ENCODE measurements around the gene CCNY. TPM values are rescaled to one million over a fixed set of nuclear protein-coding genes. Genes with fewer than 3 reads are reported as not detected.

Gene CCNY
- total and polyA plus RNA-seq, 2 of the 4 experiments (the other 2 are of a cell fraction): 38.0 to 131 TPM

- Histone ChIP-seq H3K18ac (ENCODE audit: low read depth, low read length) (no peak overlapping the region), H3K79me1 (ENCODE audit: low read depth in 1 of 2, low read length in 2 of 2) (no peaks in the 10 kb centered on the region), H3K4ac (ENCODE audit: low read depth, low read length) (no peak overlapping the region), H2AK5ac (ENCODE audit: low read depth, low read length) (no peak overlapping the region), H4K8ac (ENCODE audit: low read depth in 2 of 2, low read length in 2 of 2) (no peak overlapping the region), H2BK20ac (ENCODE audit: low read depth, low read length) (no peak overlapping the region), H2AFZ (replicated peaks; ENCODE audit: low read length, poor library complexity) (no peak overlapping the region), H3K14ac (replicated peaks; ENCODE audit: low read depth, low read length) (no peak overlapping the region), H3K9me1 (ENCODE audit: insufficient read depth, low read length) (no peaks in the 10 kb centered on the region), H2BK120ac (ENCODE audit: low read depth, low read length) (no peak overlapping the region), H3K27ac (ENCODE audit: insufficient read depth, low read length) (no peak overlapping the region), H3K4me2 (ENCODE audit: low read depth, low read length) (no peak overlapping the region), H3K9ac (ENCODE audit: low read depth, low read length) (no peak overlapping the region), H4K20me1 (ENCODE audit: insufficient read depth, low read length) (no peaks in the 10 kb centered on the region), H3K4me3 (ENCODE audit: insufficient read depth, low read depth, low read length) (no peak overlapping the region), H2BK15ac (ENCODE audit: low read depth, low read length) (no peak overlapping the region), H4K91ac (ENCODE audit: insufficient read depth, low read depth, low read length) (no peak overlapping the region), H3K9me3 (ENCODE audit: control insufficient read depth, insufficient read depth, low read length) (no peaks in the 10 kb centered on the region), H3K4me1 (ENCODE audit: control insufficient read depth, insufficient read depth, low read length) (0 out of 2 replicates have a peak, but pooled peaks cover 2% of the 10 kb centered on the region), H3K23ac (ENCODE audit: low read depth, low read length) (no peak overlapping the region), H2BK5ac (ENCODE audit: low read depth, low read length, poor library complexity, severe bottlenecking) (no peak overlapping the region), H3K27me3 (ENCODE audit: control insufficient read depth, insufficient read depth, low read length) (no peaks in the 10 kb centered on the region), H4K5ac (ENCODE audit: low read depth, low read length) (no peak overlapping the region), H3K36me3 (ENCODE audit: control insufficient read depth, insufficient read depth, low read length) (no peaks in the 10 kb centered on the region), H3K56ac (ENCODE audit: extremely low read depth, insufficient read depth, low read length) (no peak overlapping the region), H2AK9ac (replicated peaks; ENCODE audit: low read depth, low read length, poor library complexity) (no peak overlapping the region)
- BruUV-seq (replicated peaks): no TSS peak
- POLR2A ChIA-PET (ENCODE audit: unreplicated experiment): no interaction called here
- in situ Hi-C loops (cut with MboI; ENCODE audit: low sequenced_read_pairs): no loop called here
- dilution Hi-C loops (cut with HindIII; ENCODE audit: low sequenced_read_pairs, unreplicated experiment): no loop called here
- TF ChIP-seq BHLHE40 (IDR thresholded peaks at IDR 0.05; ENCODE audit: low read depth, low read length) (no peak), POLR2A (IDR thresholded peaks at IDR 0.05; ENCODE audit: low read depth, low read length) (no peak), ELK1 (IDR thresholded peaks at IDR 0.05; ENCODE audit: borderline replicate concordance, low read depth, low read length) (no peak), SMC3 (IDR thresholded peaks at IDR 0.05; ENCODE audit: low read depth, low read length) (no peak), USF2 (IDR thresholded peaks at IDR 0.05; ENCODE audit: low read depth, low read length) (no peak), CEBPB (IDR thresholded peaks at IDR 0.05; ENCODE audit: low read depth, low read length) (no peak), CTCF (conservative IDR thresholded peaks at IDR 0.05; ENCODE audit: low read depth, low read length) (no peak), MXI1 (IDR thresholded peaks at IDR 0.05; ENCODE audit: borderline replicate concordance, low read depth, low read length) (no peak), NFE2L2 (IDR thresholded peaks at IDR 0.05; ENCODE audit: low read depth, low read length) (no peak), CHD1 (IDR thresholded peaks at IDR 0.05; ENCODE audit: low read depth, low read length) (no peak), RAD21 (IDR thresholded peaks at IDR 0.05; ENCODE audit: low read length) (no peak), RCOR1 (IDR thresholded peaks at IDR 0.05; ENCODE audit: insufficient replicate concordance, low read length) (no peak), FOS (IDR thresholded peaks at IDR 0.05; ENCODE audit: low read depth, low read length) (no peak), RFX5 (IDR thresholded peaks at IDR 0.05; ENCODE audit: low read depth, low read length) (no peak), MAZ (IDR thresholded peaks at IDR 0.05; ENCODE audit: borderline replicate concordance, low read depth, low read length) (no peak), MAFK (IDR thresholded peaks at IDR 0.05; ENCODE audit: low read depth, low read length) (no peak)
- DNase-seq: no peak
- intact Hi-C loops (cut with micrococcal nuclease): no loop called here
- no peak for ATAC-seq (ENCODE audit: low read depth)
- no CpG with 5 or more reads among the region's 1 CpG for WGBS, 2 experiments (ENCODE audit: extremely low coverage in 2 of 2, insufficient read length in 1 of 2)
- CTCF ChIA-PET: interaction anchor here (1.5 kb wide), 1 partner anchor 12 kb away, joined by 3 read pairs; no protein-coding TSS in a partner anchor
These were observed 41.8 kb upstream of the CCNY start for GRCh38 chr10:35294506-35294905.
